ENCODE results near the gene CENPB.
A peak's percentile ranks its signal among the peaks of the same experiment; 100 is the strongest.

The CENPB gene

DNA sequence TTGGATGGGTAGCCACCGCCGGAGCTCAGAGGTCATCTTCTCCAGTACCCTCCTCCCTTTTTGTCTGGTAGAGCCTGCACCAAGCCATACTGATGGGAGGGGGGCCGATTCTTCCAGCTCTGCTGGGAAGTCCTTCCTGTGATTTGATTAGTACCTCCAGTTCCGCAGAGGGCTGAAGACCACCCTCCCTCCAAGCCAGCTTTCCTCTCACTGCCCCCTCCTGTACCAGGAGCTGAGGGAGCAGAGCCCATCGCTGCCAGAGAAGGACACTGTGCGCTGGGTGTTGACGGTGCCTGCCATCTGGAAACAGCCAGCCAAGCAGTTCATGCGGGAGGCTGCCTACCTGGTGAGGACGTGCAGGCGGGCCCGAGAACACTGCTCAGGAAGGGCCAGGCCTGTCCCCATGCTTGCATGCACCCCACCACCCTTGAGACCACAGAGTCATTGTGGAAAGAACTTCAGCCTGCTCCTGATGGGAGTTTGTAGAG is 40.8 kb downstream of the CENPB start:
- no peak for DNase-seq (ENCODE audit: low read depth)
- H3K4me3 ChIP-seq (ENCODE audit: low read depth, low read length) = no peak overlapping the region
- TF ChIP-seq, protein P1, sequence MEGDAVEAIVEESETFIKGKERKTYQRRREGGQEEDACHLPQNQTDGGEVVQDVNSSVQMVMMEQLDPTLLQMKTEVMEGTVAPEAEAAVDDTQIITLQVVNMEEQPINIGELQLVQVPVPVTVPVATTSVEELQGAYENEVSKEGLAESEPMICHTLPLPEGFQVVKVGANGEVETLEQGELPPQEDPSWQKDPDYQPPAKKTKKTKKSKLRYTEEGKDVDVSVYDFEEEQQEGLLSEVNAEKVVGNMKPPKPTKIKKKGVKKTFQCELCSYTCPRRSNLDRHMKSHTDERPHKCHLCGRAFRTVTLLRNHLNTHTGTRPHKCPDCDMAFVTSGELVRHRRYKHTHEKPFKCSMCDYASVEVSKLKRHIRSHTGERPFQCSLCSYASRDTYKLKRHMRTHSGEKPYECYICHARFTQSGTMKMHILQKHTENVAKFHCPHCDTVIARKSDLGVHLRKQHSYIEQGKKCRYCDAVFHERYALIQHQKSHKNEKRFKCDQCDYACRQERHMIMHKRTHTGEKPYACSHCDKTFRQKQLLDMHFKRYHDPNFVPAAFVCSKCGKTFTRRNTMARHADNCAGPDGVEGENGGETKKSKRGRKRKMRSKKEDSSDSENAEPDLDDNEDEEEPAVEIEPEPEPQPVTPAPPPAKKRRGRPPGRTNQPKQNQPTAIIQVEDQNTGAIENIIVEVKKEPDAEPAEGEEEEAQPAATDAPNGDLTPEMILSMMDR (conservative IDR thresholded peaks at IDR 0.05; ENCODE audit: low read depth, low read length) = no peak

DNA sequence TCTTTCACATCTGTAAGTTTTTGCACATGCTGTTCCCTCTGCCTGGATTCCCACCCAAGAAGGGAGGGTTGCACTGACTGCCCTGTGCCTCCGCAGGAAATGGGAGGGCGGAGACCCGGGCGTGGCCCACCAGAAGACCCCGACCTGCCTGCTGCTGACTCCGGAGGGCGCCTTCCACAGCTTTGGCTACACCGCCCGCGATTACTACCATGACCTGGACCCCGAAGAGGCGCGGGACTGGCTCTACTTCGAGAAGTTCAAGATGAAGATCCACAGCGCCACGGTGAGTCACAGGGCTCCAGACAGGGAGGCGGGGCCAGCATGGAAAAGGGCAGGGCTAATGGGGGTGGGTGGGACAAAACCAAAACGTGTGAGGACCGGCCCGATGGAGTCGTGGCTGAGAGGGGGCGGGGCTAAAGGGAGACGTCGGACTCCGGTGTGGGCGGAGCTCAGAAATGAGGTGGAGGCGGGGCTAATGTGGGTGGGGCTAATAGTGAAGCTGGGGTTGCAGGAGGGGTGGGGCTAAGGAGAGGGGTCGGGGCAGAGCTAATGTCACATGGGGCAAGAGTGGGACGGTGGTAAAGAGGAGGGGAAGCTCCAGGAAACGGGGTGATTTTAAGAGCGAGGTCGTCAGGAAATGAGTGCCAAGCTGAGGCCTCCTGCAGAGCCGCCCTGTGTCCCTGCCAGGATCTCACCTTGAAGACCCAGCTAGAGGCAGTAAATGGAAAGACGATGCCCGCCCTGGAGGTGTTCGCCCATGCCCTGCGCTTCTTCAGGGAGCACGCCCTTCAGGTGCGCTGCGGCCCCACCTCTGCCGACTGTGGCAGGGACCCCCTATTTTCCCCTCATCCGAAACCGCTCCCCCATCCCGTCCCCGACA is 41.5 kb downstream of the CENPB start:
- DNase-seq (ENCODE audit: low read depth) = peak; percentile 32
- TF ChIP-seq, protein P1 (conservative IDR thresholded peaks at IDR 0.05; ENCODE audit: low read depth, low read length) = no peak
- no peak overlapping the region for H3K4me3 ChIP-seq (ENCODE audit: low read depth, low read length)

DNA sequence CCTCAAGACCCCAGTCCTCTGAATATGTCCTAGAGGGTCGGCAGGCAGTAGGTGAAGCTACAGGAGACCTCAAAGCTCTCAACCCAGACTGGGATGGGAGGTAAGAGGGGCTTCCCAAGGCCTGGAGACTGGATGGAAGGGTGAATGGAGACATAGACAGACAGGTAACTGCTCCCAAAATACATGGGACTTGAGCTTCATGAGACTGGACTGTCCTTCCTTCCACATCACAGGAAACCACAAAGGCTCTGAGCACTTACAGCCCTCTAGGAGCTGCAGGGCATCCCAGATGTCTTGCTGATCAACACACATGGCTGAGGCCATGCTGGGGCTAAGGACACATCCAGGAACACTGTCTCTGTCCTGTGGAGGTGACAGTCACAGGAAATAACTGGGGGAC is 42.5 kb downstream of the CENPB start:
- TF ChIP-seq, protein P1 (conservative IDR thresholded peaks at IDR 0.05; ENCODE audit: low read depth, low read length) = no peak
- no peak overlapping the region for H3K4me3 ChIP-seq (ENCODE audit: low read depth, low read length)
- DNase-seq (ENCODE audit: low read depth) = no peak

DNA sequence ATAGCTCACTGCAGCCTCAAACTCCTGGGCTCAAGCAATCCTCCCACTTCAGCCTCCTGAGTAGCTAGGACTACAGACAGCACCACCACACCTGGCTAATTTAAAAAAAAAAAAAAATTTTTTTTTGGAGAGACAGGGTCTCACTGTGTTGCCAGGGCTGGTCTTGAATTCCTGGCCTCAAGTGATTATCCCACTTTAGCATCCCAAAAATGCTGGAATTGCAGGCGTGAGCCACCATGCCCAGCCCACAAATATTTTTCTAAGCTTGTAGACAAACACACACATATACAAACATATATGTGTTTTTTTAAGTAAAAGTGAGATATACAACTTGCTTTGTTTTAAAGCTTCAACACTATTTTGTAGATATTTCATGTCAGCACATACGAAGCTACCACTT is 43.3 kb downstream of the CENPB start:
- TF ChIP-seq, protein P1 (conservative IDR thresholded peaks at IDR 0.05; ENCODE audit: low read depth, low read length) = no peak
- H3K4me3 ChIP-seq (ENCODE audit: low read depth, low read length) = no peak overlapping the region
- DNase-seq (ENCODE audit: low read depth) = no peak

DNA sequence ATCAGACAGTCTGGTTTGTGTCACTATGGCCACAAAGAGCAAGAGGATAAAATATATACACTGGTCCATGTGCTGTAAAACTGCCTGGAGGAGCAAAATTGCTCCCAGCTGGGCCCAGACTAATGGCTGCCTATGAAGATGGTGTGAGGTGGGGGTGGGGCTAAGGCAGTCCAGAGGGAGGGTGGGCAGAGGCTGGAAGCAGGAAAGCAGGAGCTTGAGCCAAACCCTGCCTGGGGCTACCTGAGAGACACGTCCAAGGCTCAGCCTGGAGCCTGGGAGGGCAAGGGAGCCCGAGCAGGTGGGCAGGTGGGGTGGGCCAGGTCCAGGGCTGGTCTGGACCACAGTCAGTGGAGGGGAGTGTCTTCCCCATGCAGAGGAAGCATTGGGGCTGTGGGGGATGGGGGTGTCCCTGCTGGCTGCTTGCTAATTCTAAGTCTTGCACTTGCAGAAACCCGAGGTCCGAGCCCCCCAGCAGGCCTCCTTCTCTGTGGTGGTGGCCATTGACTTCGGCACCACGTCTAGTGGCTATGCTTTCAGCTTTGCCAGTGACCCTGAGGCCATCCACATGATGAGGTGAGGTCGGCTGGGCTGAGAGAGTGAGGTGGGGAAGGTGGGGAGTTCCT is 44.6 kb downstream of the CENPB start:
- no peak overlapping the region for H3K4me3 ChIP-seq (ENCODE audit: low read depth, low read length)
- no peak for DNase-seq (ENCODE audit: low read depth)
- TF ChIP-seq, protein P1 (conservative IDR thresholded peaks at IDR 0.05; ENCODE audit: low read depth, low read length) = no peak

DNA sequence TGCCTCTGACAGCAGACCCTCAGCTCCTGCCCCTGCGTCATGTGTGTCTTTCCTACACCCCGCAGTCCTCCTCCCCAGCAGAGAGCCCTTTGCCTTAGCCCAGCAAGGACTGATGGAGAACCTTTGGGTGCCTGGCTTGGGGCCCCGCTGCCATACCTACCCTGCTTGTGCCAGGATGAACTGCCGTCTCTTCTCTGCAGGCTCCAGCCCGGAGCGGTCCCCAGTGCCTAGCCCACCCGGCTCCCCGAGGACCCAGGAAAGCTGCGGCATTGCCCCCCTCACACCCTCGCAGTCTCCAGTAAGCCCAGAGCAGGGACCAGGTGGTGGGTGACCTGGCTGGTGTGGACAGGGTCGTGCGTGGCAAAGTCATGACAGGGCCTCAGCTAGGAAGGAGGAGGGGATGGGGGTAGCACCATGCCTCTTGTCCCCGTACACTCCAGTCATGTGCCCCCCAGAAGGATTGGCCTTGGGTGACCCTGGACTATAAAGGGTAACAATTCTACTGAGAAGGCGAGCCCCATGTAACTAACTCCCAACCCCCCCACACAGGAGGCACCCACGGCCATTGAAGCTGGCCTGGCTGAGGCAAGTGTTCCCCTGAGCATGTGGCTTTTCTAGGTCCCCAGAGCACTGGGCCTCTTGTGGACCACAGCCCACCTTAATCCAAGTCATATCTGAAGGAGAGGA is 45.8 kb downstream of the CENPB start:
- DNase-seq (ENCODE audit: low read depth) = no peak
- TF ChIP-seq, protein P1 (conservative IDR thresholded peaks at IDR 0.05; ENCODE audit: low read depth, low read length) = no peak
- H3K4me3 ChIP-seq (ENCODE audit: low read depth, low read length) = no peak overlapping the region

Measured in choroid plexus epithelial cell (primary cell).